Endometrial microvascular endothelial cells (primary cell): ENCODE measurements around the gene PRB4. TPM values are rescaled to one million over a fixed set of nuclear protein-coding genes. Genes with fewer than 3 reads are reported as not detected.
"Not testable (repeated sequence)": the region's sequence is repeated elsewhere in the genome, so short reads cannot be mapped to it uniquely, and the experiment has no call there.

Source experiments
- in situ Hi-C: cut with HindIII; loops from 2 replicates; pipeline ENCODE4 v1.10.0; 2017; ENCODE audit warnings: low sequenced_read_pairs, low pct_unique_long_range_greater_than_20kb; ENCODE audit errors: inconsistent ontology term
- total RNA-seq: library from RNA; depleted of rRNA; stranded (reverse); fragments of >200 nt; gene quantifications from one replicate; pipeline ENCODE4 v1.2.3, GENCODE V29; 2015; ENCODE audit errors: inconsistent ontology term

The PRB4 gene
- not detected for total RNA-seq

GRCh38 chr12:11310336-11310735 is at the start of gene PRB4:
Gene PRB4, minus strand, starts transcription at chr12:11310436. Its CDS starts 38 bp downstream, at chr12:11310398.
- in situ Hi-C loops = no loop called here

- in situ Hi-C loops = not testable (repeated sequence)
These were observed 41.5 kb upstream of the PRB4 start for GRCh38 chr12:11351736-11352135.

- in situ Hi-C loops = no loop called here
These were observed 38.2 kb upstream of the PRB4 start for GRCh38 chr12:11348439-11348838.

- in situ Hi-C loops = no loop called here
These were observed 37.6 kb upstream of the PRB4 start for GRCh38 chr12:11347810-11348209.

GRCh38 chr12:11344500-11344899 is 34.3 kb upstream of the PRB4 start:
- in situ Hi-C loops = no loop called here

- in situ Hi-C loops = no loop called here
These were observed 14.2 kb upstream of the PRB4 start for GRCh38 chr12:11324426-11324825.

- in situ Hi-C loops = no loop called here
These were observed 11.7 kb upstream of the PRB4 start for GRCh38 chr12:11321980-11322379.

GRCh38 chr12:11307143-11307542 is 3.1 kb downstream of the PRB4 start:
- in situ Hi-C loops = no loop called here

- in situ Hi-C loops = no loop called here
These were observed 36.8 kb downstream of the PRB4 start for GRCh38 chr12:11273449-11273848.

- in situ Hi-C loops = no loop called here
These were observed 40.6 kb downstream of the PRB4 start, which contains the start of gene PRB3 for GRCh38 chr12:11269607-11270006. Gene PRB3, minus strand, starts transcription at chr12:11269707. Its CDS starts 38 bp downstream, at chr12:11269669.

GRCh38 chr12:11264501-11264900 is 45.7 kb downstream of the PRB4 start:
- in situ Hi-C loops = no loop called here

Other genes starting within 250 kb of the PRB4 start
- gene TAS2R46, start 248.1 kb downstream of the PRB4 start, total RNA-seq = 0.46 TPM
- gene TAS2R43, start 218.1 kb downstream of the PRB4 start, total RNA-seq = not detected
- gene TAS2R30, start 175.8 kb downstream of the PRB4 start, total RNA-seq = 0.56 TPM
- gene SMIM10L1, start 139.2 kb downstream of the PRB4 start, total RNA-seq = 6.3 TPM
- not detected for gene TAS2R42, start 123.5 kb downstream of the PRB4 start, total RNA-seq
- not detected for gene PRB3, start 40.7 kb downstream of the PRB4 start, total RNA-seq
- not detected for gene PRB2, start 85.1 kb upstream of the PRB4 start, total RNA-seq